ENCODE results near the gene FAM72D.
"Not testable (repeated sequence)": the region's sequence is repeated elsewhere in the genome, so short reads cannot be mapped to it uniquely, and the experiment has no call there.

Gene FAM72D

GRCh38 chr1:145093517-145094149, 2.1 kb upstream of the FAM72D start:
- not testable (repeated sequence) for DNase-seq

- DNase-seq = not testable (repeated sequence)
Observed at GRCh38 chr1:145094655-145095211, 1.0 kb upstream of the FAM72D start.

GRCh38 chr1:145101725-145102124, 6.0 kb downstream of the FAM72D start:
- not testable (repeated sequence) for DNase-seq

- DNase-seq = not testable (repeated sequence)
Observed at GRCh38 chr1:145103294-145103693, 7.5 kb downstream of the FAM72D start.

GRCh38 chr1:145111674-145112073, 15.9 kb downstream of the FAM72D start:
- DNase-seq = not testable (repeated sequence)

- DNase-seq = not testable (repeated sequence)
Observed at GRCh38 chr1:145112703-145113102, 16.9 kb downstream of the FAM72D start.

- DNase-seq = not testable (repeated sequence)
Observed at GRCh38 chr1:145114560-145115057, 18.8 kb downstream of the FAM72D start.

GRCh38 chr1:145115587-145116493, 20.1 kb downstream of the FAM72D start:
- not testable (repeated sequence) for DNase-seq

- not testable (repeated sequence) for DNase-seq
Observed at GRCh38 chr1:145119842-145120241, 24.1 kb downstream of the FAM72D start.

- DNase-seq = not testable (repeated sequence)
Observed at GRCh38 chr1:145122344-145123061, 26.7 kb downstream of the FAM72D start.

- not testable (repeated sequence) for DNase-seq
Observed at GRCh38 chr1:145123062-145123395, 27.3 kb downstream of the FAM72D start.

GRCh38 chr1:145123992-145124641, 28.3 kb downstream of the FAM72D start:
- DNase-seq = not testable (repeated sequence)

GRCh38 chr1:145125112-145125511, 29.3 kb downstream of the FAM72D start:
- DNase-seq = not testable (repeated sequence)

GRCh38 chr1:145127144-145127543, 31.4 kb downstream of the FAM72D start:
- not testable (repeated sequence) for DNase-seq

GRCh38 chr1:145128697-145129469, 33.1 kb downstream of the FAM72D start:
- DNase-seq = not testable (repeated sequence)

GRCh38 chr1:145134476-145134875, 38.7 kb downstream of the FAM72D start:
- not testable (repeated sequence) for DNase-seq

GRCh38 chr1:145140549-145140948, 44.8 kb downstream of the FAM72D start:
- not testable (repeated sequence) for DNase-seq

GRCh38 chr1:145144264-145144913, 48.6 kb downstream of the FAM72D start:
- DNase-seq = not testable (repeated sequence)

GRCh38 chr1:145146308-145146707, 50.5 kb downstream of the FAM72D start:
- not testable (repeated sequence) for DNase-seq

- DNase-seq = not testable (repeated sequence)
Observed at GRCh38 chr1:145147172-145147571, 51.4 kb downstream of the FAM72D start.

GRCh38 chr1:145155421-145155820, 59.6 kb downstream of the FAM72D start:
- DNase-seq = not testable (repeated sequence)

Data from NCI-H1105 treated with DMSO at 0.1 percent for 48 hours (cell line).